HG03039 (cell line): ENCODE measurements around the gene MARS1.
"Not testable (repeated sequence)": the region's sequence is repeated elsewhere in the genome, so short reads cannot be mapped to it uniquely, and the experiment has no call there.

Source experiments
- ATAC-seq: cut with Tn5 transposase; IDR thresholded peaks from one replicate; pipeline ENCODE4 v1.9.1; 2021; ENCODE audit warnings: mild to moderate bottlenecking, moderate library complexity; ENCODE audit not compliant: unreplicated experiment

The MARS1 gene

GRCh38 chr12:57489157-57489641 lies 1.3 kb downstream of the MARS1 start:
- ATAC-seq: no peak

GRCh38 chr12:57490126-57490525 lies 2.3 kb downstream of the MARS1 start:
- ATAC-seq: no peak

GRCh38 chr12:57491393-57492280 lies 3.8 kb downstream of the MARS1 start:
- ATAC-seq: no peak

GRCh38 chr12:57495051-57495701 lies 7.3 kb downstream of the MARS1 start:
- not testable (repeated sequence) for ATAC-seq

- no peak for ATAC-seq
Observed at GRCh38 chr12:57496822-57497221, 9.0 kb downstream of the MARS1 start.

- no peak for ATAC-seq
Observed at GRCh38 chr12:57497223-57498131, 9.6 kb downstream of the MARS1 start.

GRCh38 chr12:57498132-57498502 lies 10.2 kb downstream of the MARS1 start:
- ATAC-seq: no peak

- no peak for ATAC-seq
Observed at GRCh38 chr12:57498571-57498970, 10.7 kb downstream of the MARS1 start.

- no peak for ATAC-seq
Observed at GRCh38 chr12:57500213-57500612, 12.3 kb downstream of the MARS1 start.

- ATAC-seq: not testable (repeated sequence)
Observed at GRCh38 chr12:57502311-57502969, 14.6 kb downstream of the MARS1 start.

- not testable (repeated sequence) for ATAC-seq
Observed at GRCh38 chr12:57506541-57506940, 18.7 kb downstream of the MARS1 start.

GRCh38 chr12:57507796-57508195 lies 19.9 kb downstream of the MARS1 start:
- not testable (repeated sequence) for ATAC-seq

- ATAC-seq: no peak
Observed at GRCh38 chr12:57511161-57511560, 23.3 kb downstream of the MARS1 start.

GRCh38 chr12:57511588-57512325 lies 23.9 kb downstream of the MARS1 start:
- ATAC-seq: no peak

- no peak for ATAC-seq
Observed at GRCh38 chr12:57512665-57513064, 24.8 kb downstream of the MARS1 start.

- ATAC-seq: no peak
Observed at GRCh38 chr12:57513266-57513665, 25.4 kb downstream of the MARS1 start.

- ATAC-seq: not testable (repeated sequence)
Observed at GRCh38 chr12:57513677-57514076, 25.8 kb downstream of the MARS1 start.

GRCh38 chr12:57514246-57514645 lies 26.4 kb downstream of the MARS1 start:
- not testable (repeated sequence) for ATAC-seq

GRCh38 chr12:57514720-57515407 lies 27.0 kb downstream of the MARS1 start:
- ATAC-seq: no peak
